Suppressor macrophage treated with lipopolysaccharide for 4 hours (primary cell): ENCODE measurements around the gene KRTAP10-2.
"Not testable (repeated sequence)": the region's sequence is repeated elsewhere in the genome, so short reads cannot be mapped to it uniquely, and the experiment has no call there.

Source experiments
- DNase-seq: peaks from one replicate; pipeline ENCODE4 v3.0.0-alpha.2; 2020

The KRTAP10-2 gene

GRCh38 chr21:44511938-44512275 is 39.4 kb downstream of the KRTAP10-2 start:
- no peak for DNase-seq

- DNase-seq, result no peak
Measured at GRCh38 chr21:44511219-44511937, 39.9 kb downstream of the KRTAP10-2 start.

DNA sequence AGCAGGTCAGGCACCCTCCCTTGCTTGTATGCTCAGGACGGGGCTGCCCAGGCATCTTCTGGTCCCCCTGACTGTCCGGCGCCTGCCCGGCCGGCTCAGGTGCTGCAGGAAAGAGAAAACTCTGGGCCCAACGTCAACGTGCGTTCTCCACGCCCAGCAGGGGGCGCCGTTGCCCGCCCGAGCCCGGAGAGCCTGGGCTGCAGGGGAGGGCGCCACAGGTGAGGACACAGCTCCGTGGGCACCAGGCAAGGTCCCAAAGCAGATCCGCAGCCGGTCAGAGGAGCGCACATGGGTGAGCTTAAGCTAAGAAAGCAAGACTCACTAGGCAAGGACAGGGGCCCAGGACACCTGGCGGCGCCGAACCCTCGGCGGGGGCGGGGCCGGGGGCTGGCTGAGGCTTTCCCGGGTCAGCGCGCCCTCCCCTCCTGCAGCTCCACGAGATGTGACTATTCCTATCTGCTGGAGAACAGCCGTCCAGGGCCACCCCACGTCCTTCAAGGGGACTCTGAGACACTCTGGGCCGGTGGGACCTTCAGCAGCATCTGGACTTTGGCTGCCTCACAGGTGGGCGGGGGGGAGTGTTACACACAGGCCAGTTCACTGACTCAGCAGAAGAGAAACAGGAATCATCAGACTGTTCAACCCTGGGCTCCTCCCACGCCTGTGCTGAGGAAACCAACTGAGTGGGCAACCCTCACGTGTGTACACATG is 40.6 kb downstream of the KRTAP10-2 start:
- peak; percentile 60 for DNase-seq

- no peak for DNase-seq
Measured at GRCh38 chr21:44510109-44510507, 41.2 kb downstream of the KRTAP10-2 start.

- no peak for DNase-seq
Measured at GRCh38 chr21:44509539-44509938, 41.8 kb downstream of the KRTAP10-2 start.

GRCh38 chr21:44508711-44509445 is 42.4 kb downstream of the KRTAP10-2 start:
- DNase-seq, result no peak

GRCh38 chr21:44508426-44508710 is 42.9 kb downstream of the KRTAP10-2 start:
- no peak for DNase-seq

GRCh38 chr21:44507673-44508425 is 43.5 kb downstream of the KRTAP10-2 start:
- no peak for DNase-seq

DNA sequence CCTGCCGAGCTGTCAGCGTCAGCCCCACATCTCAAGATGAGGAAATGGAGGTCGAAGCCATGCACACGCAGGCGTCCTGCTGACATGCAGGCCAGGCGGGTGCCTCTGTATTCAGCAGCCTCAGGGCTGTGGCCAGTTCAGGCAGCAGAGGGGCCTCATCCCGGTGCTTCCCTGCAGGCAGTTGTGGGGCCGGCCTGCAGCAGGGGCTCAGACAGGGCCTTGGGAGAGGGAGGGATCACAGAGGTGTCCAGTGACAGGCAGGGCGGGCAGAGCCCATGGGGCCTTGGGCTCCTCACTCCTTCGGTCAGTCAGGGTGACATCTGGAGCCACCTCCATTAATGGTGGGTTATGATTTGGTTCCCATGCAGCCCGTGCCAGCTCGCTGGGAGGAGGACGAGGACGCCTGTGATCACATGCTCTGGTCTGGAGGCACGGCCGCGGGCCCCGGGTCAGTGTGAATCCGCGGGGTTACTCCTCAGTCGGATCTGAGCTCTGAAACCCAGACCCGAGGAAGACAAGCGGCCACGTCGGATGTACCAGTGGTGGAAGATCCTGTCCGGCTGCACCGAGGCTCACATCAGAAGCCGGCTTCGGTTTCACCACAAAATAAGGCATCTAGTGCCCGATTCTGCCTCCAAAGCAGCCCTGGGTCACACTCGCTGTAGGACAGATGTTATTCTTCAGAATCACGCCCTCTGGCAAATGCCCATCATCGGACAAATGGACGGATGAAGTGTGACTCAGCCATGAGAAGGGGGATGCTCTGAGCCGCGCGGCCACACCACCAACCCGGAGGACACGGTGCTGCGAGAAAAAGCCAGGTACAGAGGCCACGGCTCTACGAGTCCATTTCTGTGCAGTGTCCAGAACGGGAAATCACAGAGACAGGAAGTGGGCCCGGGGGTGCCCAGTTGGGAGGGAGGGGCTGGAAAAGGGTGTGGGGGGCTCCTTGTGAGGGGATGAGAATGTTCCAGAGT is 44.7 kb downstream of the KRTAP10-2 start:
- no peak for DNase-seq

- DNase-seq, result no peak
Measured at GRCh38 chr21:44505673-44506278, 45.5 kb downstream of the KRTAP10-2 start.

GRCh38 chr21:44503901-44504399 is 47.4 kb downstream of the KRTAP10-2 start:
- no peak for DNase-seq

DNA sequence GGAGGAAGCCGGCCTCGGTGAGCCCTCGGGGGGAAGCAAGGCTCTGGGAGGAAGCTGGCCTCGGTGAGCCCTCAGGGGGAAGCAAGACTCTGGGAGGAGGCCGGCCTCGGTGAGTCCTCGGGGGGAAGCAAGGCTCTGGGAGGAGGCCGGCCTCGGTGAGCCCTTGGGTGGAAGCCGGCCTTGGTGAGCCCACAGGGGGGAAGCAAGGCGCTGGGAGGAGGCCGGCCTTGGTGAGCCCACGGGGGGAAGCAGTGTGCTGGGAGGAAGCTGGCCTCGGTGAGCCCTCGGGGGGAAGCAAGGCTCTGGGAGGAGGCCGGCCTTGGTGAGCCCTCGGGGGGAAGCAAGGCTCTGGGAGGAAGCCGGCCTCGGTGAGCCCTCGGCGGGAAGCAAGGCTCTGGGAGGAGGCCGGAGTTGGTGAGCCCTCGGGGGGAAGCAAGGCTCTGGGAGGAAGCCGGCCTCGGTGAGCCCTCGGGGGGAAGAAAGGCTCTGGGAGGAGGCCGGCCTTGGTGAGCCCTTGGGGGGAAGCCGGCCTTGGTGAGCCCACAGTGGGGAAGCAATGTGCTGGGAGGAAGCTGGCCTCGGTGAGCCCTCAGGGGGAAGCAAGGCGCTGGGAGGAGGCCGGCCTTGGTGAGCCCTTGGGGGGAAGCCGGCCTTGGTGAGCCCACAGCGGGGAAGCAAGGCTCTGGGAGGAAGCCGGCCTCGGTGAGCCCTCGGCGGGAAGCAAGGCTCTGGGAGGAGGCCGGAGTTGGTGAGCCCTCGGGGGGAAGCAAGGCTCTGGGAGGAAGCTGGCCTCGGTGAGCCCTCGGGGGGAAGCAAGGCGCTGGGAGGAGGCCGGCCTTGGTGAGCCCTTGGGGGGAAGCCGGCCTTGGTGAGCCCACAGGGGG is 48.1 kb downstream of the KRTAP10-2 start:
- not testable (repeated sequence) for DNase-seq

- no peak for DNase-seq
Measured at GRCh38 chr21:44502171-44502958, 48.9 kb downstream of the KRTAP10-2 start.
